ENCODE results near the gene CLEC2L.

CLEC2L gene

DNA sequence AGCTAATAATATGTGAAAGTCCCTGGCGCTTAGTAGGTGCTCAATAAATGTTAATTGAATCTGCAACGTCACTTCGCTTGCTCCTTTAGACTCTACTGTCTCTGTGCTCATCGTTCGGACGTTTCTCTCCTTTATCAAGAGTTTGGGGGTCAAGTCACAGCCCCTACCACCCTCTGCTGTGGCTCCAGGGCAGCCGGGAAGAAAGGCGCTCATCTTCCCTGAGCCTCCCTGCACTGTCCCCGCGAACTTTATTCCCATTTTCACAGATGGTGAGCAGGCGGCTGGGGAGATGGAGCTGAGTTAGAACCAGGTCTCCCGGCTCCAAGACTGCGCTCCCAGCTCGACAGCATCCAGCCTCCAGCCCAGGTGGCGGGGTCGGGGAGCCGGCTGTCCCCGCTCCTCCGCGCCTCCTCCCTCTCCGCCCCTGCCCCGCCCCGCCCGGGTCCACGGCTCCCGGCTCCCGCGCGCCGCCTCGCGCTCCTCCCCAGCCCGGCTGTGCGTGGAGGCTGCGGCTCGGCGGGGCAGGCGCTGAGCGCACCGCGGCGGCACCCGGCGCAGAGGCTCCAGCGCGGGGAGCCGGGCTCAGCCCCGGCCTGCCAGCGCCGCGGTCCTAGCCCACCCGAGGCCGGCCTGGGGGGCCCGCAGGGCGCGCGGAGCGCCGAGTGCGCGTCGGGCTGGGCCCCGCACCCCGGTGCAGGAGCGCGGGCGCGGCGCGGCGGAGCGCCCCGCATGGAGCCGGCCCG lies at the start of gene CLEC2L:
TSS of gene CLEC2L (plus strand) at position 487 of the 743 bp plus-strand sequence. CDS start at position 730, 243 bp downstream.
- no peak for DNase-seq

- DNase-seq: no peak
Observed at GRCh38 chr7:139476139-139476538, 47.3 kb upstream of the CLEC2L start.

DNA sequence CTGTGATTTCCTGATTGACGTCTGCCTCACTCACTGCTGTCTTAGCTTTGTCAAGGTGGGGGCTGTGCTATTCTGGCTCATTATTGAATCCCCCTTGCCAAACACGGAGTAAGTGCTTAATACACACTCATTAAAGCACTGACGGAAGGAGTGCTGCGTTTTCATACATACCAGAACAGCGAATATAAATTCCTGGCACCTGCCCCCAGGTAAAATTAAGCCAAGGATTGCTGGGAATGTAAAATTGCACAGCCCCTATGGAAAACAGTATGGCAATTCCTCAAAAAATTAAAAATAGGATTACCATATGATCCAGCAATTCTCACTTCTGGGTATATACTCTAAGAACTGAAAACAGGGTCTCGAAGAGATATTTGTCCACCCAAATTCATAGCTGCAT lies 46.6 kb upstream of the CLEC2L start:
- DNase-seq: no peak

DNA sequence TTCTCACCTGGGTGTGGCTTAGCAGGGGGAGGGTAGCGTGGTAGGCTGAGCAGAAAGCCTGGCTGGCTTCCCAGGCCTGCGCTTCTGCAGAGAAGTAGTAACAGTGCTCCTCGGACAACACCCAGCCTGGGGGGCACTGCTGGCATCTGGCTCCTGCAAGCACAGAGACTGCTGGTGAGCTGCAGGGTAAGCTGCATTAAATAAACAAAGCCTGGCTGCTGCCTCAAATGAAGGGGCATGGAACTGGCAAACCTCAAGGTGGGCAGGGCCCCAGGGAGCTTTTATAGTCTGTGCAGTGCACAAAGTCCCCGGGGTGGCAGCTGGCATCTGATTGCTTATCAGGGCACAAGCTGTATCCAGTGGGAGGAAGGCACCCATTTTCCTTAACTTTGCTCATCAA lies 43.9 kb upstream of the CLEC2L start:
- DNase-seq: no peak

DNA sequence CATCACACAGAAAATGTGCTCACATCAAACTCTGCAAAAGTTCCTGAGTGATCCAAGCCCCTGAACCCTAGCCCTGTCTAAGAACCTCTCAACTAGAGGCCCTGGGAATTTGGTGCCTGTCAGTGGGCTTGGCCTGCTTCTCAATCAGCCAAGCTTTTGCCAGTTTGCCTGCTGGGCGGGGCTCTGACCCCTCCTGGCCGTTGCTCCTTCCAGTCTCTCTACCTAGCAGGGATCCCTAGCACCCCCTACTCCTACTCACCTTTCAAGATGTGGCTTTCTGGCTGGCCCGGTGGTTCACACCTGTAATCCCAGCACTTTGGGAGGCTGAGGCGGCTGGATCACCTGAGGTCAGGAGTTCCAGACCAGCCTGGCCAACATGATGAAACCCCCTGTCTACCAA lies 42.1 kb upstream of the CLEC2L start:
- no peak for DNase-seq

GRCh38 chr7:139482122-139482521 lies 41.4 kb upstream of the CLEC2L start:
- no peak for DNase-seq

GRCh38 chr7:139482662-139483466 lies 40.6 kb upstream of the CLEC2L start:
- no peak for DNase-seq

DNA sequence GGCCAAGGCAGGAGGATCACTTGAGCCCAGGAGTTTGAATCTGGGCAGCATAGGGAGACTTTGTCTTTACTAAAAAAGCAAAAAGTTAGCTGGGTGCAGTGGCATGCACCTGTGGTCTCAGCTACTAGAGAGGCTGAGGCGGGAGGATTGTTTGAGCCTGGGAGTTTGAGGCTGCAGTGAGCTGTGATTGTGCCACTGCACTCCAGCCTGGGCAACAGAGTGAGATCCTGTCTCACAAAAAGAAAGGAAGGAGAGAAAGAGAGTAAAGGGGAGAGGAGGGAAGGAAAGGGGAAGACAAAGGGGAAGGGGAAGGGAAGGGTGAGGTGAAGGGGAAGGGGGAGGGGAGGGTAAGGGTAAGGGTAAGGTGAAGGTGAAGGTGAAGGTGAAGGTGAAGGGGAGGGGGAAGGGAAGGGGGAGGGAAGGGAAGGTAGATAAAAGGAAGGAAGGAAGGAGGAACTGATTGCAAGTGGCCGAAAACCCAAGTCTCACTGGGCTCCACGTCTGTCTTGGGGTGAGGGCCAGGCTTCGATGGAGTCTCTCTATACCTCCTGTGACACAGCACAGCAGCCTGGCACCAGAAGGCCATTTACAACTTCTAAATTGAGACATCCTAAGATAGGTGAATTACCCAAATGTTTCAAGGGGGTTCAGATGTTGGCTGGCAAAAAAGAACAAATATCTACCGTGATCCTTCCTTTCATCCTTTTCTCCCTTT lies 36.0 kb upstream of the CLEC2L start:
- DNase-seq: no peak

GRCh38 chr7:139488810-139489209 lies 34.7 kb upstream of the CLEC2L start:
- no peak for DNase-seq

DNA sequence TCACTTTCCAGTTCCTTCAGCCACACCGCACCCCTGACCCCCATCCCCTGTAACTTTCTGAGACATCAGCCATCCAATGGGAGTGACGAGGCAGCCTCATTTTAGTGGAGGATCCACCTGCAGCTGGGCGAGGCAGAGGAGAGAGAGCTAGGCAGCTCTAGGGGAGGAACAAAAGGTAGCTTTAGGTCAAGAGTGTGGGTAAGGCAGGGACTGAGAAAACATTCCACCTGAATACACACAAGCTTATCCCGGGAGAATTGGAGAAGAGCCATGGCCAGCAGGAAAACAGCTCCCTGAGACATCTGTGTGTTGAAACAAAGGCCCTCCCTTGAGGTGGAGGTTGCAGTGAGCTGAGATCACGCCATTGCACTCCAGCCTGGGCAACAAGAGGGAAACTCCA lies 33.4 kb upstream of the CLEC2L start:
- no peak for DNase-seq

DNA sequence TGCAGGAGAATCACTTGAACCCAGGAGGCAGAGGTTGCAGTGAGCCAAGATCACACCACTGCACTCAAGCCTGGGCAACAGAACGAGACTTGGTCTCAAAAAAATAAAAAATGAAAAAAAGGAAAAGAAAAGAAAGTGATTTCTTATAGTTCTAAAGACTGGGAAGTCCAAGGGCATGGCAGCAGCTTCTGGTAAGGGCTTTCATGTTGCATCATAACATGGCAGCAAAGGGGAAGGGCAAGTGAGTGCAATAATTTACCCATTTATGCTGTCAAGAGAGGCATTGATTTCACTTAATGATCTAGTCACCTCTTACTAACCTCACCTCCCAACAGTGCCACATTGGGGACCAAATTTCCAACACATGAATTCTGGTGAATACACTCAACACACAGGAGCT lies 31.2 kb upstream of the CLEC2L start:
- DNase-seq: no peak

- DNase-seq: no peak
Observed at GRCh38 chr7:139494835-139495579, 28.5 kb upstream of the CLEC2L start.

GRCh38 chr7:139495580-139496125 lies 27.8 kb upstream of the CLEC2L start:
- no peak for DNase-seq

GRCh38 chr7:139496528-139496927 lies 27.0 kb upstream of the CLEC2L start:
- no peak for DNase-seq

DNA sequence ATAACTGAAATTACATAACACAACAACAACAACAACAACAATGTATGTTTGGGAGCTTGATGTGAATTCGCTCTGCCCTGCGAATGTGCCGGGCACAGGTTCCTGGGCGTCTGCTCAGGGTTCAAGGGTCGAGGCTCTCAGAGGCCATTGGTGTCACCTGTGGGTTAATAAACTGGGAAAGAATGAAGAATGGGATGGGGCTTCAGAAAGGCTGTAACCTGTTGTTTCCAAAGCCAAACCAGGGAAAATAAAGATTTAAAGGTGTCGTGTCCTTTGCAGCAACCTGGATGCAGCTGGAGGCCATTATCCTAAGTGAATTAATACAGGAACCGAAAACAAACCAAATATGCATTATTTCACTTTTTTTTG lies 22.7 kb upstream of the CLEC2L start:
- DNase-seq: no peak

DNA sequence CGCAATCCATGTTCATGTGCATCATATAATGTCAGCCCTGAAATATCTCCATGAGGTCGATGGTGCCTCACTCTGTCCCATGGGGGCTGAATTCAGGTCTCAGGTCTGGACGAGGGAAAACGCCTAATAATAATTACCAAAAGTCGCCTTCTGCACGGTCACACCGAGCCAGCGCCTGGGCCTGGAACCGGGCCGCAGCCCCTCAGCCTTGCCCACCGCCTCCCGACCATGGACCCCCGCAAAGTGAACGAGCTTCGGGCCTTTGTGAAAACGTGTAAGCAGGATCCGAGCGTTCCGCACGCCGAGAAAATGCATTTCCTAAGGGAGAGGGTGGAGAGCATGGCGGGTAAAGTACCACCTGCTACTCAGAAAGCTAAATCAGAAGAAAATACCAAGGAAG lies 21.3 kb upstream of the CLEC2L start:
- no peak for DNase-seq

DNA sequence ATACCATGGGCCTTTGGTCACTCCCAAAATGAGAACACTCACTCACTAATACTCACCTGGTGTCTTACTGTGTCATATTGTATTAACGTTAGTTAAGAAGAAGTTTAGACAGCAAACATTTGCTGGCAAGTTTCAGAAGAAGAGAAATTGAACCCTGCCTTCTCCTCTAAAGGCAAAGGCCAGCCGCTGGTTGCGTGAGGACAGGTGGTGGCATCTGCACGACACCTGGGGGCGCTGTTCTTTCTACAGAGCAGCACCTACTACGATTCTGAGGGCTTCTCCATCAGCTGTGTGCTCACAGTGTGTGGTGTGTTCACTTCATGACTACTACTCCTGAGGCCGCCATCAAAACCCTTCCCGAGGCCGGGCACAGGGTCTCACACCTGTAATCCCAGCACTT lies 17.9 kb upstream of the CLEC2L start:
- no peak for DNase-seq

DNA sequence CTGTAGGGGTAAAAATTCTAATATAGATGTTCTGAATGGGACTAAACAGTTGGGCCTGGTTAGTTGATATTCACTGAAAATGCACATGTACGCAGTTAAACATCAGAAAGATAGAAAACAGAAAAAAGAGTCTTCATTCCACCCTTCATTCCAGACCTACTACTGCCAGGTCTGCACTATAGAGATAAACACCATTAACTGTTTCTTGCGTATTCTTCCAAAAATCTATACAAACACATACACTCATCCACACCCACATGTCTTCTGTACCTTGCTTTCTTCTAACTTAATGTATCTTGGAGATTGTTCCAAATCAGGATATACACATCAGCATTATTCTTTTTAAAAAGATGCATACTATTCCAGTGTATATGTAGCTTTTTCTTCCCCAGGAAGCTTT lies 13.9 kb upstream of the CLEC2L start:
- no peak for DNase-seq

GRCh38 chr7:139511315-139511714 lies 12.2 kb upstream of the CLEC2L start:
- DNase-seq: no peak

- no peak for DNase-seq
Observed at GRCh38 chr7:139515266-139515665, 8.2 kb upstream of the CLEC2L start.

- DNase-seq: no peak
Observed at GRCh38 chr7:139521439-139521838, 2.0 kb upstream of the CLEC2L start.

- no peak for DNase-seq
Observed at GRCh38 chr7:139522830-139523198, 671 bp upstream of the CLEC2L start.

Measured in NCI-H1048 (cell line).